GM19438 (cell line): Measurements from ENCODE around the gene SYNDIG1.

ENCODE experiments used
- ATAC-seq: cut with Tn5 transposase; IDR thresholded peaks from one replicate; pipeline ENCODE4 v1.9.1; 2021; ENCODE audit warnings: low read depth; ENCODE audit not compliant: unreplicated experiment

Gene SYNDIG1

GRCh38 chr20:24667689-24668383 lies 198.4 kb downstream of the SYNDIG1 start:
- ATAC-seq, result no peak

GRCh38 chr20:24668384-24668702 lies 198.9 kb downstream of the SYNDIG1 start:
- no peak for ATAC-seq

- ATAC-seq, result no peak
These were observed 199.4 kb downstream of the SYNDIG1 start for GRCh38 chr20:24668791-24669190.

- no peak for ATAC-seq
These were observed 200.3 kb downstream of the SYNDIG1 start for GRCh38 chr20:24669701-24670100.

GRCh38 chr20:24670341-24670872 lies 201.0 kb downstream of the SYNDIG1 start:
- ATAC-seq, result no peak

- ATAC-seq, result no peak
These were observed 201.6 kb downstream of the SYNDIG1 start for GRCh38 chr20:24670981-24671380.

GRCh38 chr20:24672181-24672880 lies 202.9 kb downstream of the SYNDIG1 start:
- ATAC-seq, result no peak

- ATAC-seq, result no peak
These were observed 203.7 kb downstream of the SYNDIG1 start for GRCh38 chr20:24672886-24673677.

- no peak for ATAC-seq
These were observed 204.5 kb downstream of the SYNDIG1 start for GRCh38 chr20:24673678-24674570.

GRCh38 chr20:24674921-24675605 lies 205.6 kb downstream of the SYNDIG1 start:
- ATAC-seq, result no peak

- no peak for ATAC-seq
These were observed 206.4 kb downstream of the SYNDIG1 start for GRCh38 chr20:24675651-24676352.

GRCh38 chr20:24676353-24676977 lies 207.0 kb downstream of the SYNDIG1 start:
- ATAC-seq, result no peak

GRCh38 chr20:24676978-24677370 lies 207.5 kb downstream of the SYNDIG1 start:
- no peak for ATAC-seq

GRCh38 chr20:24677626-24678315 lies 208.3 kb downstream of the SYNDIG1 start:
- no peak for ATAC-seq

- ATAC-seq, result no peak
These were observed 209.1 kb downstream of the SYNDIG1 start for GRCh38 chr20:24678351-24679106.

GRCh38 chr20:24679448-24680047 lies 210.1 kb downstream of the SYNDIG1 start:
- no peak for ATAC-seq
